SK-N-DZ (cell line): ENCODE measurements around the gene GSTT2B. TPM values are rescaled to one million over a fixed set of nuclear protein-coding genes. Genes with fewer than 3 reads are reported as not detected.
"Not testable (repeated sequence)": the region's sequence is repeated elsewhere in the genome, so short reads cannot be mapped to it uniquely, and the experiment has no call there.

Source experiments
- DNase-seq: peaks from one replicate; pipeline ENCODE4 v3.0.0-alpha.2; 2015; ENCODE audit warnings: low spot score
- polyA plus RNA-seq, 2 experiments: library from polyadenylated mRNA; depleted of rRNA; stranded (reverse); fragments of >200 nt; gene quantifications; 2 replicates each; pipeline ENCODE4 v1.2.3, GENCODE V29; 2014

Gene GSTT2B
- polyA plus RNA-seq (2014; cell fraction: cytosol; rRNA removed) = 20.0 and 22.4 TPM in 2 replicates
- 26.0 and 28.3 TPM in 2 replicates for polyA plus RNA-seq (2014; cell fraction: nucleus; rRNA removed)

GRCh38 chr22:23961084-23961771 lies at the start of gene GSTT2B:
Gene GSTT2B, minus strand, starts transcription at chr22:23961195. Its CDS starts 64 bp downstream, at chr22:23961131.
- not testable (repeated sequence) for DNase-seq

GRCh38 chr22:24010018-24010391 lies 49.0 kb upstream of the GSTT2B start:
- no peak for DNase-seq

- DNase-seq = no peak
Measured at GRCh38 chr22:24009227-24010017, 48.4 kb upstream of the GSTT2B start.

GRCh38 chr22:24008381-24009226 lies 47.6 kb upstream of the GSTT2B start:
- DNase-seq = no peak

GRCh38 chr22:24008022-24008283 lies 47.0 kb upstream of the GSTT2B start:
- DNase-seq = no peak

- DNase-seq = no peak
Measured at GRCh38 chr22:24007253-24008021, 46.4 kb upstream of the GSTT2B start.

GRCh38 chr22:24006914-24007214 lies 45.9 kb upstream of the GSTT2B start:
- DNase-seq = no peak

- DNase-seq = no peak
Measured at GRCh38 chr22:24006207-24006913, 45.4 kb upstream of the GSTT2B start.

GRCh38 chr22:24005201-24005600 lies 44.2 kb upstream of the GSTT2B start, which contains the start of gene GSTT4:
Gene GSTT4, minus strand, starts transcription at chr22:24005453. Its CDS starts 97 bp downstream, at chr22:24005356.
- no peak for DNase-seq

GRCh38 chr22:24003887-24004286 lies 42.9 kb upstream of the GSTT2B start:
- no peak for DNase-seq

- DNase-seq = no peak
Measured at GRCh38 chr22:24002851-24003250, 41.9 kb upstream of the GSTT2B start.

GRCh38 chr22:24002272-24002671 lies 41.3 kb upstream of the GSTT2B start:
- no peak for DNase-seq

GRCh38 chr22:24001314-24001713 lies 40.3 kb upstream of the GSTT2B start:
- no peak for DNase-seq

- DNase-seq = not testable (repeated sequence)
Measured at GRCh38 chr22:23999779-24000178, 38.8 kb upstream of the GSTT2B start.

- DNase-seq = no peak
Measured at GRCh38 chr22:23997092-23997491, 36.1 kb upstream of the GSTT2B start.

GRCh38 chr22:23993581-23994177 lies 32.7 kb upstream of the GSTT2B start:
- not testable (repeated sequence) for DNase-seq

- DNase-seq = not testable (repeated sequence)
Measured at GRCh38 chr22:23993080-23993479, 32.1 kb upstream of the GSTT2B start.

GRCh38 chr22:23989583-23990244 lies 28.7 kb upstream of the GSTT2B start:
- not testable (repeated sequence) for DNase-seq

- DNase-seq = not testable (repeated sequence)
Measured at GRCh38 chr22:23986538-23987178, 25.7 kb upstream of the GSTT2B start.
